ENCODE results near the gene DISP1.

DNA sequence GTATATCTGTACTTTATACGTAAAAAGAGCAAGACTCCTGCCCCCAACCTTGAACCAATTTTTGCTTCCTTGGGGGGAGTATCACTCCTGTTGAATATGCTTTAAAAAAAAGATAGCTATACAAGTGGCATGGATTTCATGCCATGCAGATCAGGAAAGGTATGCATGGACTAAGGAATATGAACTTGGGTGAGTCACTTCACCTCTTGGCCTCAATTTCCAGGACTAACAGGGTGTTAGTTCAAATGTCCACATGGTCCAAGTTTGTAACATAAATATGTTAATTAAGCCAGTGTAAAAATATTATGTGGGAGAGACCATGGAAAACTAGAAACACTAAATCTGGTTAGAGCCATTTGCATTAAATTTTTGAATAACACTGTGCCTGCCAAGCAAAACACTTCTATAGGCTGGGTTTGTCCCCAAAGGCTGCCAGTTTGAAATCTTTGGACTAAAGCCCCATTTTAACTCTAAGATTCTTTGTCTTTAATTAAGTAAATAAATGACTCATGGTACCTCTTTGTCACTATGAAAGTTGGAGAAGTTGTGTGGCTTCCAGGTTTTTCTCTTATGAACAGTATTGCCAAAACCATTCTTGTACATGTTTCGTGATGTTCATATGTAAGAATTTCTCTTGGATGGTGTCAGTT lies 44.7 kb upstream of the DISP1 start:
- TF ChIP-seq, protein P1, sequence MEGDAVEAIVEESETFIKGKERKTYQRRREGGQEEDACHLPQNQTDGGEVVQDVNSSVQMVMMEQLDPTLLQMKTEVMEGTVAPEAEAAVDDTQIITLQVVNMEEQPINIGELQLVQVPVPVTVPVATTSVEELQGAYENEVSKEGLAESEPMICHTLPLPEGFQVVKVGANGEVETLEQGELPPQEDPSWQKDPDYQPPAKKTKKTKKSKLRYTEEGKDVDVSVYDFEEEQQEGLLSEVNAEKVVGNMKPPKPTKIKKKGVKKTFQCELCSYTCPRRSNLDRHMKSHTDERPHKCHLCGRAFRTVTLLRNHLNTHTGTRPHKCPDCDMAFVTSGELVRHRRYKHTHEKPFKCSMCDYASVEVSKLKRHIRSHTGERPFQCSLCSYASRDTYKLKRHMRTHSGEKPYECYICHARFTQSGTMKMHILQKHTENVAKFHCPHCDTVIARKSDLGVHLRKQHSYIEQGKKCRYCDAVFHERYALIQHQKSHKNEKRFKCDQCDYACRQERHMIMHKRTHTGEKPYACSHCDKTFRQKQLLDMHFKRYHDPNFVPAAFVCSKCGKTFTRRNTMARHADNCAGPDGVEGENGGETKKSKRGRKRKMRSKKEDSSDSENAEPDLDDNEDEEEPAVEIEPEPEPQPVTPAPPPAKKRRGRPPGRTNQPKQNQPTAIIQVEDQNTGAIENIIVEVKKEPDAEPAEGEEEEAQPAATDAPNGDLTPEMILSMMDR (tag by site-specific recombination; IDR thresholded peaks at IDR 0.05), result no peak
- TF ChIP-seq BCL11B (tag by site-specific recombination; IDR thresholded peaks at IDR 0.05; ENCODE audit: low read depth) (no peak), RBAK (tag by site-specific recombination; IDR thresholded peaks at IDR 0.05) (no peak), ZNF248 (tag by site-specific recombination; IDR thresholded peaks at IDR 0.05) (no peak), ZNF24 (tag by site-specific recombination; IDR thresholded peaks at IDR 0.05) (no peak), YY1 (tag by site-specific recombination; IDR thresholded peaks at IDR 0.05) (no peak), ZSCAN16 (tag by site-specific recombination; IDR thresholded peaks at IDR 0.05) (no peak), KLF16 (tag by site-specific recombination; IDR thresholded peaks at IDR 0.05) (no peak), ZNF214 (tag by site-specific recombination; IDR thresholded peaks at IDR 0.05; ENCODE audit: borderline replicate concordance) (no peak), KLF10 (tag by site-specific recombination; IDR thresholded peaks at IDR 0.05) (no peak), ZNF350 (tag by site-specific recombination; IDR thresholded peaks at IDR 0.05) (no peak)
- TF ChIP-seq, protein P2, sequence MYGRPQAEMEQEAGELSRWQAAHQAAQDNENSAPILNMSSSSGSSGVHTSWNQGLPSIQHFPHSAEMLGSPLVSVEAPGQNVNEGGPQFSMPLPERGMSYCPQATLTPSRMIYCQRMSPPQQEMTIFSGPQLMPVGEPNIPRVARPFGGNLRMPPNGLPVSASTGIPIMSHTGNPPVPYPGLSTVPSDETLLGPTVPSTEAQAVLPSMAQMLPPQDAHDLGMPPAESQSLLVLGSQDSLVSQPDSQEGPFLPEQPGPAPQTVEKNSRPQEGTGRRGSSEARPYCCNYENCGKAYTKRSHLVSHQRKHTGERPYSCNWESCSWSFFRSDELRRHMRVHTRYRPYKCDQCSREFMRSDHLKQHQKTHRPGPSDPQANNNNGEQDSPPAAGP (tag by site-specific recombination; IDR thresholded peaks at IDR 0.05), result no peak
- TF ChIP-seq, protein P3, sequence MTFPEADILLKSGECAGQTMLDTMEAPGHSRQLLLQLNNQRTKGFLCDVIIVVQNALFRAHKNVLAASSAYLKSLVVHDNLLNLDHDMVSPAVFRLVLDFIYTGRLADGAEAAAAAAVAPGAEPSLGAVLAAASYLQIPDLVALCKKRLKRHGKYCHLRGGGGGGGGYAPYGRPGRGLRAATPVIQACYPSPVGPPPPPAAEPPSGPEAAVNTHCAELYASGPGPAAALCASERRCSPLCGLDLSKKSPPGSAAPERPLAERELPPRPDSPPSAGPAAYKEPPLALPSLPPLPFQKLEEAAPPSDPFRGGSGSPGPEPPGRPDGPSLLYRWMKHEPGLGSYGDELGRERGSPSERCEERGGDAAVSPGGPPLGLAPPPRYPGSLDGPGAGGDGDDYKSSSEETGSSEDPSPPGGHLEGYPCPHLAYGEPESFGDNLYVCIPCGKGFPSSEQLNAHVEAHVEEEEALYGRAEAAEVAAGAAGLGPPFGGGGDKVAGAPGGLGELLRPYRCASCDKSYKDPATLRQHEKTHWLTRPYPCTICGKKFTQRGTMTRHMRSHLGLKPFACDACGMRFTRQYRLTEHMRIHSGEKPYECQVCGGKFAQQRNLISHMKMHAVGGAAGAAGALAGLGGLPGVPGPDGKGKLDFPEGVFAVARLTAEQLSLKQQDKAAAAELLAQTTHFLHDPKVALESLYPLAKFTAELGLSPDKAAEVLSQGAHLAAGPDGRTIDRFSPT (tag by site-specific recombination; IDR thresholded peaks at IDR 0.05), result no peak

All from HEK293 (cell line).